HG03442 (cell line): ENCODE results near the gene TUBA8.

ENCODE experiments used
- ATAC-seq: cut with Tn5 transposase; IDR thresholded peaks from one replicate; pipeline ENCODE4 v1.9.1; 2021; ENCODE audit warnings: mild to moderate bottlenecking, moderate library complexity; ENCODE audit not compliant: unreplicated experiment

TUBA8 gene

GRCh38 chr22:18077087-18077638, 33.4 kb upstream of the TUBA8 start:
- no peak for ATAC-seq

GRCh38 chr22:18077639-18078328, 32.8 kb upstream of the TUBA8 start, which contains the start of gene PEX26:
TSS of gene PEX26 (plus strand) at chr22:18077990. CDS start at chr22:18078377, 387 bp downstream.
- ATAC-seq, result peak; percentile 88

DNA sequence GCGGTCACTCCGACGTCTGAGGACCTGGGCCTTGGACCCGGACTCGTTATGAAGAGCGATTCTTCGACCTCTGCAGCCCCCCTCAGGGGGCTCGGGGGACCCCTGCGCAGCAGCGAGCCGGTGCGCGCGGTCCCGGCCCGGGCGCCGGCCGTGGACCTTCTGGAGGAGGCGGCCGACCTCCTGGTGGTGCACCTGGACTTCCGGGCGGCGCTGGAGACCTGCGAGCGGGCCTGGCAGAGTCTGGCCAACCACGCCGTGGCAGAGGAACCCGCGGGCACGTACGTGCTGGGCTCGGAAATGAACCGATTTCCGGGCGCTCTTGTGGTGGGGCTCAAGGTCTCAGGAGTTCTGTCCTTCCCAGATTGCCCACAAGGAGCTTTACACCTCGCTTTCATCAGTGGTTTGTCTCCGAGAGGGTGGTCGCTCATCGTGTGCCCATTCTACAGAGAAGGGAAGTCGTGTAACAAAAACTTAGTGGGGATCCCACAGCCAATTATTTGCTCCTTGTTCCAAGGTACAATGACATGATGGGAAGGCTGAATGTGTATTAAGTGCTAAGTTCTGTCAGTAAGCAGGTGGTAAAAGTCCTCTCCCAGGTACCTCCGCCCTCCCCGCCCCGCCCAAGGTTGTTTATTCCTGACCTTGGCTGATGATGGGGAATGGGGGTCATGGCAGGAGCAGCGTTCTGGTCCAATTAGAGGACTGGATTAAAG, 32.1 kb upstream of the TUBA8 start:
- ATAC-seq, result peak; percentile 27

DNA sequence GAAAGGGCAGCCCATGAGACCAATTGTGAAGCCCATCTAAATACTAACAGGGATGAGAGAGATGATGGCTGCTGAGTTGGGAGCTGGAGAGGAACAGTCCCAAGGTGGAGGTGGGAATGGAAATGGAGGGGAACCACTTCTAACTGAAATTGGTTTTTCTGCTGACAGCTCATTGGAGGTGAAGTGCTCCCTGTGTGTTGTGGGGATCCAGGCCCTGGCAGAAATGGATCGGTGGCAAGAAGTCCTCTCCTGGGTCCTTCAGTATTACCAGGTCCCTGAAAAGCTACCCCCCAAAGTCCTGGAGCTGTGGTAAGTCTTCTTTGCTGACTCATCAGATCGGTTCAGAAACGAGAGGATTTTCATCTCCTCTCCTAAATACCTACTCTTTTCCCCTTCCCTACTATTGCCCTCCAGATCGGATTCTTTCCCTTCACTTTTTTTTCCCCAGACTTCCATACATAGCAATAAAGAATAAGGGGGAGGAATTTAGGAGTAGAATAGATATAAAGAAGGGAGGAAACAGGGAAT, 30.8 kb upstream of the TUBA8 start:
- ATAC-seq, result no peak

DNA sequence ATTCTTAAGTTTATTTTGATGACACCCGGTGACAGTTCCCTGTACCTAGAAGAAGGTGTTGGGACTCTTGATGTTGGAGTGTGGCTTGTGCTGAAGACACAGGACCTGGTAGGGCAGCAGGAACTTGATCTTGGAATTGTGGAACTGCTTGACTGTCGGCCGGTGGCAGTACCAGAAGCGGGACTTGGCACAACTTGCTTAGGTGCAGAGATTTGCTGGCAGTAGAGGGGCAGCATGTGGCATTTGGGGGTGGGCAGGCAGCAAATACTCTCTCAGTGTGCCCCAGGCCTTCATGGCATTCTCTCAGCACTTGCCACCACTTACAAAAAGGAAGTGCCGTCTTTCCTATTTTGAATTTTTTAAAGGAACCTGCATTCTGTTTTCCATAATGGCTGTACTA, 29.2 kb upstream of the TUBA8 start:
- no peak for ATAC-seq

DNA sequence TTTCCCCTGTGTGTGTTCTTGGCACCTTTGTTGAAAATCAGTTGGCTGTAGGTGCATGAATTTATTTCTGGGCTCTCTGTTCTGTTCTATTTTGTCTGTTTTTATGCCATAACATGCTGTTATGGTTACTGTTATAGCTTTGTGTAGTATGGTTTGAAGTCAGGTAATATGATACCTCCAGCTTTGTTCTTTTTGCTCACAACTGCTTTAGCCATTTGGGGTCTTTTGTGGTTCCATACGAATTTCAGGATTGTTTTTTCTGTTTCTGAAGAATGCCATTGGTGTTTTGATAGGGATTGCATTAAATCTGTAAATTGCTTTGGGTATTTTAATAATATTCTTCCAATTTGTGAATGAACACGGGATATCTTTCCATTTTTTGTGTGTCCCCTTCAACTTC, 28.1 kb upstream of the TUBA8 start:
- ATAC-seq, result no peak

DNA sequence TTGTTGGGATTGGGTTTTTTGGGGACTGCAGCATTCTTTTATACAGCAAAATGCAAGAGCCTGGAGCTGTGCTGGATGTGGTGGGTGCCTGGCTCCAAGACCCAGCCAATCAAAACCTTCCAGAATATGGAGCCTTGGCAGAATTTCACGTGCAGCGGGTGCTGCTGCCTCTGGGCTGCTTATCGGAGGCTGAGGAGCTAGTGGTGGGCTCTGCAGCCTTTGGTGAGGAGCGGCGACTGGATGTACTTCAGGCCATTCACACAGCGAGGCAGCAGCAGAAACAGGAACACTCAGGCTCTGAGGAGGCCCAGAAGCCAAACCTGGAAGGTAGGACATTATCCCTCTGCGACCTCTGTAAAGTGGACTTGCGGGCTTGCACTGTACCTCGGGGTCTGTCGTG, 27.2 kb upstream of the TUBA8 start:
- no peak for ATAC-seq

GRCh38 chr22:18085188-18085587, 25.4 kb upstream of the TUBA8 start:
- ATAC-seq, result no peak

DNA sequence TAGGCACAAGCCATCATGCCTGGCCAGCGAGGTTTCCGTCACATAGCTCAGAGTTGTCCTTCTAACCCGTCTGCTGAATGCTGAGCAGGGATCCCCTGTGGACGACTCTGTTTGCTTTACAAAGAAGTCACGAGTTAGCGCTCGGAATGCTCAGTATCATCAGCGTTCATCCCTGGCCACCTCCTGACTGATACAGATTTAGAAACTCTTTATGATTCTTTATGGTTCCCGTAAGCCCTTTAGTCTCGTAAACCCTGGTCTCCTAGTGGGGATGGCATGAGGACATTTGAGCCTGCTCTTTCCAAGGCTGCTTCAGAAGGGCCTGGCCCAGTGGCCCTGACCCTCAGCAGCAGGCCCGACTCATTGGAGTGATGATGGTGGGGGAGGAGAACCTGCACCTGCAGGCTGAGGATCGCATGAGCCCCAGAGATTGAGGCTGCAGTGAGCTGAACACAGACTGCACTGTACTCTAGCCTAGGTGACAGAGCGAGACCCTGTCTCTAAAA, 23.2 kb upstream of the TUBA8 start:
- ATAC-seq, result no peak

DNA sequence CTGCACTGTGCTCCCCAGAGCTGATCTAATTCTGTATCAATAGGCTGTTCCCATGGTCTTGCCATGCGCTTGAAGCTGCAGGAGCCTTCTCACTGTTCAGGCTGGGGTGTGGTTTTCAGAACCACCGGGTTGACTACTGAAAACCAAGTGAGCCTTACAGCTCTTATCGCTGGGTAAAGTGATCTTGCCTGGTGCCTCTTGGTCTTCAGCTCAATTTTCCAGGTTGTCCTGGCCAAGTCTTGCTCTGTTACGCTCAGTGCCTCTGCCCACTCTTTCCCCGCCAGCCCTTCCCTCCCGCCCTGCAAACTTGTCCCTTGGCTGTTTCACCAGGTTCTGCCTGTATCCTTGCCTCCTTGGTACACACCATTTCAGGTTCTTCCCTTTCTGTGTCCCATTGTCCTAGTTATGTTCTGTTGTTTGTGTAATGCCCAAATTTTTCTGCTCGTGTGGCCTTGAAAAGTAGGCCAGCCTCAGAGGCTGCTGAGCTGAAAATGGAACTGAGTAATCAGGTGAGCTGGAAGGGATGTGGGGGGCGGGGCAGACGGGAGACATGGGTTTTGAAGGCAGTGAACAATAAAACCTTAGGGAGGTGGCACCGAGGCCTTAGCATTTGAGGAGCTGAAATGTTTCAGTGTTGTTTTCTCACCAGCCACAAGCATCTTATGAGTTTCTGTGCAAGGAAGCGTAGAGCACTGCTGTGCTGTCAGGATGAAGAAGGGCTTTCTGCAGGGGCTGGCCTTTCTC, 21.6 kb upstream of the TUBA8 start:
- ATAC-seq, result no peak

DNA sequence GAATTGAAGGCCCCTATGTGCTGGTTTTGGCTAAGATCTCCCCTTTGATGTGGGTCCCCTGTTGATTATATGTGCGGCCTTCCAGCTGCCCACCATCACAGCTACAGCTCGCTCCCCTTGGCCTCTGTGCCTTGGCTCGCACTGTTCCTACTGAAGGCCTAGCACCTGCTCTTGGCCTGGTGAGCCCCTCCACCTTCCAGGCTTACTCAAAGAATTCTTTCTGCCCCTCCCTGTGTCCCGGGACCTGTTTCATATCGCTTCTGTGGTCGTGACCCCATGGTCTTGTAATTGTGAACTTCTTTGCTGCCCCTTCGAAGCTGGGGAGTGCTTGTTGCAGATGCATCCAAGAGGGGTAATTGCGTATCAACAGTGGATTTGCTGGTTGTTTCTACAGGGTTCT, 20.3 kb upstream of the TUBA8 start:
- no peak for ATAC-seq

DNA sequence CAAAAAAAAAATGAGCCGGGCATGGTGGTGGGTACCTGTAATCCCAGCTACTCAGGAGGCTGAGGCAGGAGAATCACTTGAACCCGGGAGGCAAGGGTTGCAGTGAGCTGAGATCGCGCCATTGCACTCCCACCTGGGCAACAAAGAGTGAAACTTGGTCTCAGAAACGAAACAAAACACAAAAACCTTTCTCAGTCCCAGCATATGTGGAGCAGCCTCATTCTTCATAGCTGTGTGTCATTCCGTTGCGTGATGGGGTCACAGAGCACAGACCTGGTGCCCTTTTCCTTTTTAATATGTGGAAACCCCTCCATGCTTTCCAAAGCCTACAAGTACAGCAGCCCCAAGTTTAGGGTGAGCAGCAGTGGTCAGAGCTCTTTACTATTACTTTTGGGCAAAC, 19.1 kb upstream of the TUBA8 start:
- ATAC-seq, result no peak

DNA sequence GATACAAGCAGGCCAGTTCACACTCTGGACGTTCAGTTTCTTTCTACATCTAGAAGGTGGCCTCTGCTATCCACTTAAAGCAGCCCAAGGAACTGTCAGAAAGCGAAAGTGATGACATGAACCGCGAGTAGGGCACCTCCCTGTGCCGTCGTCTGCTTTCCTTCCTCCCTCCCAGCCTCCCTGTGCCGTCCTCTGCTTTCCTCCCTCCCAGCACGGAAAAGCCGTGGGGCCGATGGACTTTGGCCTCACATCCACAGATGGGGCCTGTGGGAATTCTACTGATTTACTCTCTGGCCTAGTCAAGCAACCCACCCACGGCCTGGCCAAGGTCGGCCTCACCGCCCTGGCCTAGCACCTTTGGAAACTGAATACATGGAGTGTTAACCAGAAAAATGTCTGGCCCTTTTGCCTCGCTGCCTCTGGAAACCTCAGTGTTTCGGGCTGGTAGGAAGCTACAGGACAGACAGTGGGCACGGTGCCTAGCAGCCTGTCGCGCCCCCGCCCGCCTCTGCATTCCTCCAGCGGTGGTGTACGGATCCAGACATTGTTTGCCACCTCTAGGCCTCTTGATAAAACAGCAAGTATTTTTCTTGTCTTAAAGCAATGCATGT, 18.6 kb upstream of the TUBA8 start:
- ATAC-seq, result no peak

- ATAC-seq, result no peak
Observed at GRCh38 chr22:18093661-18094060, 16.9 kb upstream of the TUBA8 start.

- ATAC-seq, result no peak
Observed at GRCh38 chr22:18095101-18095805, 15.4 kb upstream of the TUBA8 start.

- ATAC-seq, result no peak
Observed at GRCh38 chr22:18096823-18097222, 13.8 kb upstream of the TUBA8 start.

DNA sequence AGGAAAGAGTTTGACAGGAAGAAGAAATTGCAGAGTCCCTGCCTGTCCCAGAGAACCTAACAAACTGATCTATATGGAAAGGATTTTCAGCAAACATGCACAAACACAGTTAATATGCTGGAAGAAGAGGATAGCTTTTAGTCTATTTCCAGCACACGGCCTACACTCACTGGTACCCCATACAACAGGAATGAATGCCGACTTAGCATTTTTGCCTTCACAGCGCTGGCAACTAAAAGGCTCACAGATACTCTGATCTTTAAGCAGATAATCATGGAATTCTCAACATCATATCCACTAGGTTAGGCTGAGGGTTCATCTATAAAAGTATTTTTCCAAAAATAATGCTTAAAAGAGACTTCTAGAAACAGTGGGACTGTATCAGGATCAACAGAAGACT, 9.8 kb upstream of the TUBA8 start:
- no peak for ATAC-seq

GRCh38 chr22:18101536-18101935, 9.1 kb upstream of the TUBA8 start:
- ATAC-seq, result no peak

DNA sequence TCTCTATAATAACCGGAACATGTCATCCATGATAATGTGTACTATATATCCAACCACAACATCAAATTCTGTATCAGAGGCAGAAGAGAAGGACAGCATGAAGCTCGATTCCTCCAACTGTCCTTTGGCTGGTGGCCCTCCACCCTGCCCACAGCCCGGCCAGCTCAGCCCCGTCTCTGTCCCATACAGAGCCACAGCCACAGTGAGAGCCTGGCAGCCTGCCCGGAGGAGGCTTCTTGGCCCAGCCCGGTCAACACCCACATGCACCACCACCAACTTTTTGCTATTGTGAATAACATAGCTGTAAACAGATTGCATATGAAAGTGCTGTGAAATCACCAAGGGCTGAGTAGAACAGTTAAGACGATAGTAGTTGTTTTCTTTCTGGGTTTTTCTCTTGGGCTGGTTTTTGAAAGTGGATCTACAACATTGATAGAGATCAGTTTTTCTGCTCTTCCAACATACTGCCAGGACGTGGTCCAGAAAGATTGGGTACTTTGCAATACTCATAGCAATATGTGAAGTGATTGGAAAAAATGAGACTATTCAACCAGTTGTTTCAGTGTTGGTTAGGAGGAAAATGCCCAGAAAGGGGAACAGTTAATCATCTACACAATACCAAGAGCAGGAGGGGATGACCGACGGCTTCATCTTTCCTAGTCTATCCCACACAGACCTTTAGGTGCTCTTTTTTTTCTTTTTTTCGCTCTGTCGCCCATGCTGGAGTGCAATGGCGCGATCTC, 6.9 kb upstream of the TUBA8 start:
- ATAC-seq, result no peak
